Heart right ventricle (tissue), 16 donors: ENCODE measurements around the gene FANCC. TPM values are rescaled to one million over a fixed set of nuclear protein-coding genes. Genes with fewer than 3 reads are reported as not detected.

ENCODE experiments used
- ATAC-seq, 8 donors: fragments of 200-7000 bp; cut with Tn5 transposase; one replicate each; pipeline ENCODE4 v1.9.1; 2020; ENCODE audit warnings: mild to moderate bottlenecking in 8 of 8, moderate library complexity in 8 of 8, moderate number of reproducible peaks in 1 of 8
- DNase-seq, 2 donors: peaks; one replicate each; pipeline ENCODE4 v3.0.0-alpha.2; 2020
- H3K27ac ChIP-seq, 10 donors: fragments of 200-600 bp; sonication (generic) in 2 of 10; one replicate each; pipeline versions ENCODE4 v1.5.0 to v1.8.0; 2020 to 2022; ENCODE audit warnings: mild to moderate bottlenecking in 3 of 10
- H3K27me3 ChIP-seq, 7 donors: fragments of 200-600 bp; one replicate each; pipeline ENCODE4 v1.8.0; 2021 to 2022; ENCODE audit warnings: mild to moderate bottlenecking in 2 of 7
- H3K36me3 ChIP-seq, 9 donors: fragments of 200-600 bp; sonication (generic) in 1 of 9; one replicate each; pipeline versions ENCODE4 v1.5.0 to v1.8.0; 2020 to 2022; ENCODE audit warnings: mild to moderate bottlenecking in 2 of 9
- H3K4me1 ChIP-seq, 9 donors: fragments of 200-600 bp; sonication (generic) in 1 of 9; one replicate each; pipeline versions ENCODE4 v1.5.0 to v1.8.0; 2020 to 2022; ENCODE audit warnings: mild to moderate bottlenecking in 4 of 9
- H3K4me3 ChIP-seq, 10 donors: fragments of 200-600 bp; sonication (generic) in 2 of 10; one replicate each; pipeline versions ENCODE4 v1.5.0 to v1.8.0; 2020 to 2022; ENCODE audit warnings: mild to moderate bottlenecking in 7 of 10, moderate library complexity in 2 of 10
- H3K9me3 ChIP-seq, 11 donors: fragments of 200-600 bp in 10 of 11; sonication (generic) in 2 of 11; one replicate each; pipeline versions ENCODE4 v1.5.0 to v1.8.0; 2013 to 2022; ENCODE audit warnings: mild to moderate bottlenecking in 2 of 11, control low read depth in 1 of 11, moderate library complexity in 1 of 11
- WGBS, 2 donors: extraction: QIAGEN DNeasy Blood & Tissue Kit; methylation state at CpG; one replicate each; pipeline ENCODE4 v1.1.7; 2013; ENCODE audit warnings: inconsistent platforms in 1 of 2; 5-methylcytosine and 5-hydroxymethylcytosine counted together
- intact Hi-C, 10 donors: fragments of 100-400 bp; cut with DNase I; formaldehyde crosslinking; loops; one replicate each; pipeline versions ENCODE4 v1.11.1 to v1.14.2; 2022
- polyA plus RNA-seq, 2 donors: library from polyadenylated mRNA; stranded (reverse); fragments of 200-250 nt; gene quantifications; one replicate each; pipeline ENCODE4 v1.2.3, GENCODE V29; 2013
- total RNA-seq, 10 donors: library from RNA; stranded (reverse); fragmentation: NEBNext Ultra II Directional in 3 of 10; extraction: Animal tissue kit (Norgen Biotek cat#: 25700) in 3 of 10; gene quantifications; one replicate each; pipeline versions ENCODE4 v1.2.1 to v1.2.4, GENCODE V29; 2021 to 2023
- TF ChIP-seq, protein P1 (sequence below), 9 donors: fragments of 200-600 bp; sonication (generic) in 2 of 9; IDR thresholded peaks; one replicate each; pipeline versions ENCODE4 v1.5.0 to v1.8.0; 2021 to 2022; ENCODE audit warnings: antibody characterized with exemption in 9 of 9, mild to moderate bottlenecking in 5 of 9, moderate library complexity in 1 of 9
- donor health status: Arrhythmogenic right ventricular cardiomyopathy.
- donor health status: ischemic (EF 13 %, LVEDD 7.1; RV severe dilation, severe dysfunction).
- donor health status: healthy with polysubstance abuse.
- donor health status: DM: no; HTN: yes; CAD: no.
- donor health status: DM: no; HTN: no; CAD: no.
- donor health status: ischemic (EF 25% LVEDD 6.9; RV normal size, moderate dysfunction).
- donor health status: ischemic (EF 25% LVEDD 5.7; RV mildly dilated, moderate dysfunction).
- donor health status: healthy.
- donor health status: DM: yes; HTN: yes; CAD: no.
- donor health status: Ischemic cardiomyopathy.
- donor health status: ischemic (EF 35%, LVEDD 5.7; RV mildly dilated, moderate dysfunction).
- donor health status: nonischemic (EF 11% LVEDD 7.7; RV severe dilation, severe dysfunction).
- donor health status: DM: yes; HTN: yes; CAD: no.
- donor health status: PGD.
- donor health status: ischemic (EF 29% LVEDD 5.4; RV normal size, mild dysfunction).
- donor health status: nonischemic (EF 23%, LVEDD 6.1; RV moderate dilation, normal function).

Gene FANCC
- total and polyA plus RNA-seq, 12 donors: 2.9 to 6.8 (median 4.3) TPM

DNA sequence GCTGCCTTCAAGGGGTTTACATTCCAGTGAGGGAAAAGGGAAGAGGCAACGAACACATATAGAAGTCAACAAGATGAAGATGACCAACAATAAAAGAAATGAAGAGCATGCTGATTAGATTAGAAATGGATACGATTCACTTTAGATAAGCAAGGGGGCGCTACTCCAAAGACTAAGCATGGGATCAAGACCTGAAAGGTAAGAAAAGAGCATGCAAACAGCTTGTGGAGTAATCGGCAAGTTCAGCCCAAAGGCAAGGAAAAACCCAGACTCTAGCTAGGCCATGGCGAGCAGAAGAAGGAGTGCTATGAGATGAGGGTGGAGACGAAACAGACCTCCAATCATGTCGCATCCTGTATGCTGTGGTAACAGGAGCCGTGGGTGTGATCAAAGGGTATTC, 124.4 kb downstream of the FANCC start:
- no peaks in the 10 kb centered on the region for H3K27me3 ChIP-seq
- H3K4me1 ChIP-seq: peaks cover 0 to 39% (median 29%) of the 10 kb centered on the region in 9 donors
- no peak overlapping the region for H3K4me3 ChIP-seq
- WGBS, 2 donors: 89 to 90% methylated on average over 8 of the region's 8 CpGs
- H3K36me3 ChIP-seq: no peaks in the 10 kb centered on the region
- H3K27ac ChIP-seq: no peak overlapping the region
- no peak for DNase-seq
- no peak for ATAC-seq
- no peaks in the 10 kb centered on the region for H3K9me3 ChIP-seq
- intact Hi-C loops: no loop called here
- TF ChIP-seq, protein P1, sequence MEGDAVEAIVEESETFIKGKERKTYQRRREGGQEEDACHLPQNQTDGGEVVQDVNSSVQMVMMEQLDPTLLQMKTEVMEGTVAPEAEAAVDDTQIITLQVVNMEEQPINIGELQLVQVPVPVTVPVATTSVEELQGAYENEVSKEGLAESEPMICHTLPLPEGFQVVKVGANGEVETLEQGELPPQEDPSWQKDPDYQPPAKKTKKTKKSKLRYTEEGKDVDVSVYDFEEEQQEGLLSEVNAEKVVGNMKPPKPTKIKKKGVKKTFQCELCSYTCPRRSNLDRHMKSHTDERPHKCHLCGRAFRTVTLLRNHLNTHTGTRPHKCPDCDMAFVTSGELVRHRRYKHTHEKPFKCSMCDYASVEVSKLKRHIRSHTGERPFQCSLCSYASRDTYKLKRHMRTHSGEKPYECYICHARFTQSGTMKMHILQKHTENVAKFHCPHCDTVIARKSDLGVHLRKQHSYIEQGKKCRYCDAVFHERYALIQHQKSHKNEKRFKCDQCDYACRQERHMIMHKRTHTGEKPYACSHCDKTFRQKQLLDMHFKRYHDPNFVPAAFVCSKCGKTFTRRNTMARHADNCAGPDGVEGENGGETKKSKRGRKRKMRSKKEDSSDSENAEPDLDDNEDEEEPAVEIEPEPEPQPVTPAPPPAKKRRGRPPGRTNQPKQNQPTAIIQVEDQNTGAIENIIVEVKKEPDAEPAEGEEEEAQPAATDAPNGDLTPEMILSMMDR (IDR thresholded peaks at IDR 0.05): no peak

- 57 to 58% methylated on average over 1 of the region's 1 CpG for WGBS, 2 donors
- intact Hi-C loops: no loop called here
- DNase-seq (no peak), ATAC-seq (no peak)
- H3K4me1 ChIP-seq: peaks cover 0 to 37% (median 27%) of the 10 kb centered on the region in 9 donors
- H3K36me3 ChIP-seq: no peaks in the 10 kb centered on the region
- no peak overlapping the region for H3K4me3 ChIP-seq
- H3K27ac ChIP-seq: no peak overlapping the region
- TF ChIP-seq, protein P1 (IDR thresholded peaks at IDR 0.05): no peak
- no peaks in the 10 kb centered on the region for H3K9me3 ChIP-seq
- no peaks in the 10 kb centered on the region for H3K27me3 ChIP-seq
Observed at GRCh38 chr9:95192631-95193030, 124.9 kb downstream of the FANCC start.

- Histone ChIP-seq H3K27ac (peak overlapping the region in 4 of 10 donors; percentile 17 to 80 (median 70)), H3K4me3 (no peak overlapping the region), H3K36me3 (no peaks in the 10 kb centered on the region), H3K4me1 (peaks cover 0 to 27% (median 23%) of the 10 kb centered on the region in 9 donors), H3K9me3 (no peaks in the 10 kb centered on the region), H3K27me3 (no peaks in the 10 kb centered on the region)
- DNase-seq: no peak
- intact Hi-C loops: no loop called here
- TF ChIP-seq, protein P1 (IDR thresholded peaks at IDR 0.05): no peak
- ATAC-seq: no peak
- WGBS, 2 donors: 93 to 95% methylated on average over 4 of the region's 4 CpGs
Observed at GRCh38 chr9:95190413-95190812, 127.1 kb downstream of the FANCC start.

DNA sequence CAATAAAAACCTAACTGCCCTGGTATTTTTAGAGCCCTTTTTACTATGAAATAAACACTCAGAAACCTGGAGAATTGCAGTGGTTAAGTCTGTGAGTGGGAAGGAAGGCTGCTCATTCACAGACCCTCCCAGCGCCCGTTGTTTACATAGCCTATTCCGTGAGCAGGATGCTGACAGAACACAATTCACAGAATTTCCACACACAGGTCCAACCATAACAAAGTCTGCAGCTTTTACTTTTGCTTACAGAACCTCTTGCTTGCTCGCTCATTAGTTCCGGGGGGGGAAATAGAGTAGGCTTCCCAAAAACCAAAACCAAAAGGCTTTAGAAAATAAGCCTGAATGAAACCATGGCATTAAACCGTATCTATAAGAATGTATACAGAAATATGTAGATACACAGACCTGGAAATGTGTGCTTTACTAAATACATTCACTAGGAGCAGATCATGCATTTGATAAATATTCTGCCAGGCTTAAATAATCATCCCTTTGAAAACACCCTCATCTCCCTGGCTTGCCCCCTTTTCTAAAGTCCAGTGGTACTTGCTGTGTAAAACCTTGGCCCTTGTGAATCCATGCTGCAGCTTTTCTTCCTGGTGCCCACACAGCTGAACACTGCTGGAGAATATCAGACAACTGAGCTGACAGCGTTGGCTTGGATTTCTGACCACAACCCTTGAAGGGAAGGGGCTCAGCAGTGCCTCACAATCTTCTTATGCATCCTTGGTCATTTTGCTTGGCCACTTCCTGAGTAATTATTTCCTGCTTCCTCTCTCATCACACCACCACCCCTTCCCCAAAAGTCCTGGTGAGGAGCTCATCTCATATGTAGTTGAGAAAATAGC, 128.0 kb downstream of the FANCC start:
- H3K36me3 ChIP-seq: no peaks in the 10 kb centered on the region
- H3K27me3 ChIP-seq: no peaks in the 10 kb centered on the region
- ATAC-seq (peak; percentile 61 to 96 (median 92)), DNase-seq (peak in 1 of 2 donors; percentile 84)
- intact Hi-C loops: no loop called here
- peak overlapping the region in 9 of 10 donors; percentile 14 to 84 (median 66) for H3K27ac ChIP-seq
- TF ChIP-seq, protein P1 (IDR thresholded peaks at IDR 0.05): no peak
- peaks cover 0 to 27% (median 23%) of the 10 kb centered on the region in 9 donors for H3K4me1 ChIP-seq
- peak overlapping the region in 6 of 10 donors; percentile 10 to 31 (median 18) for H3K4me3 ChIP-seq
- H3K9me3 ChIP-seq: no peaks in the 10 kb centered on the region
- 37 to 45% methylated on average over 7 of the region's 7 CpGs for WGBS, 2 donors
